Endodermal cell (in vitro differentiated cells): ENCODE data around the gene FBXO47. TPM values are rescaled to one million over a fixed set of nuclear protein-coding genes. Genes with fewer than 3 reads are reported as not detected.

Source experiments
- DNase-seq: peaks from one replicate; pipeline ENCODE4 v3.0.0-alpha.2; 2017
- H3K27ac ChIP-seq: 2 replicates; pipeline ENCODE4 v1.5.1; 2013; ENCODE audit warnings: mild to moderate bottlenecking, low read depth, low read length, moderate library complexity
- H3K27me3 ChIP-seq: 2 replicates; pipeline ENCODE4 v1.6.1; 2013; ENCODE audit warnings: mild to moderate bottlenecking, low read length, moderate library complexity; ENCODE audit not compliant: insufficient read depth, control insufficient read depth, poor library complexity, severe bottlenecking
- H3K36me3 ChIP-seq: 2 replicates; pipeline ENCODE4 v1.7.0; 2013; ENCODE audit warnings: mild to moderate bottlenecking, low read length, moderate library complexity; ENCODE audit not compliant: control insufficient read depth, insufficient read depth
- H3K4me1 ChIP-seq: one replicate; pipeline ENCODE4 v1.7.0; 2013; ENCODE audit warnings: low read length; ENCODE audit not compliant: control insufficient read depth, insufficient read depth
- H3K4me3 ChIP-seq: 2 replicates; pipeline ENCODE4 v1.5.1; 2013; ENCODE audit warnings: mild to moderate bottlenecking, low read length, moderate library complexity
- H3K9ac ChIP-seq: 2 replicates; pipeline ENCODE4 v1.6.1; 2013; ENCODE audit warnings: mild to moderate bottlenecking, low read length, moderate library complexity; ENCODE audit not compliant: poor library complexity, severe bottlenecking; ENCODE audit errors: extremely low read depth
- H3K9me3 ChIP-seq: 2 replicates; pipeline ENCODE4 v1.6.1; 2013; ENCODE audit warnings: mild to moderate bottlenecking, low read length, moderate library complexity; ENCODE audit not compliant: control insufficient read depth
- H3K27ac Mint-ChIP-seq: 2 replicates; pipeline ENCODE4 v1.8.0; 2020; ENCODE audit warnings: mixed read lengths
- H3K27me3 Mint-ChIP-seq: 2 replicates; pipeline ENCODE4 v1.8.0; 2021; ENCODE audit warnings: mild to moderate bottlenecking, mixed read lengths; ENCODE audit not compliant: insufficient read depth
- H3K36me3 Mint-ChIP-seq: 2 replicates; pipeline ENCODE4 v1.8.0; 2020; ENCODE audit warnings: low read depth, mixed read lengths
- H3K4me1 Mint-ChIP-seq: 2 replicates; pipeline ENCODE4 v1.8.0; 2020; ENCODE audit warnings: mixed read lengths
- H3K4me3 Mint-ChIP-seq: 2 replicates; pipeline ENCODE4 v1.8.0; 2020; ENCODE audit warnings: mild to moderate bottlenecking, moderate library complexity, mixed read lengths
- H3K9me3 Mint-ChIP-seq: 2 replicates; pipeline ENCODE4 v1.8.0; 2020; ENCODE audit warnings: mild to moderate bottlenecking, mixed read lengths
- CTCF ChIP-seq: fragments of 200-600 bp; sonication (generic); conservative IDR thresholded peaks from 2 replicates; pipeline ENCODE4 v1.5.0; 2021; ENCODE audit warnings: antibody characterized with exemption, mild to moderate bottlenecking
- WGBS, 2 experiments: methylation state at CpG; one replicate each; pipeline versions ENCODE4 v1.1.5 to v1.1.7; 2013; ENCODE audit warnings: missing lambda C conversion rate in 2 of 2, mixed read lengths in 1 of 2; ENCODE audit not compliant: insufficient coverage in 1 of 2, insufficient read length in 1 of 2; 5-methylcytosine and 5-hydroxymethylcytosine counted together
- total RNA-seq, 2 donors: library from RNA; stranded (reverse); fragmentation: NEBNext Ultra II Directional in 1 of 2; extraction: Animal tissue kit (Norgen Biotek cat#: 25700) in 1 of 2; gene quantifications; 2 replicates in 1 of 2; 3 replicates in 1 of 2; pipeline ENCODE4 v1.2.1, GENCODE V29; 2021

Gene FBXO47
- total RNA-seq, 2 donors from 2014 or later, result not detected

DNA sequence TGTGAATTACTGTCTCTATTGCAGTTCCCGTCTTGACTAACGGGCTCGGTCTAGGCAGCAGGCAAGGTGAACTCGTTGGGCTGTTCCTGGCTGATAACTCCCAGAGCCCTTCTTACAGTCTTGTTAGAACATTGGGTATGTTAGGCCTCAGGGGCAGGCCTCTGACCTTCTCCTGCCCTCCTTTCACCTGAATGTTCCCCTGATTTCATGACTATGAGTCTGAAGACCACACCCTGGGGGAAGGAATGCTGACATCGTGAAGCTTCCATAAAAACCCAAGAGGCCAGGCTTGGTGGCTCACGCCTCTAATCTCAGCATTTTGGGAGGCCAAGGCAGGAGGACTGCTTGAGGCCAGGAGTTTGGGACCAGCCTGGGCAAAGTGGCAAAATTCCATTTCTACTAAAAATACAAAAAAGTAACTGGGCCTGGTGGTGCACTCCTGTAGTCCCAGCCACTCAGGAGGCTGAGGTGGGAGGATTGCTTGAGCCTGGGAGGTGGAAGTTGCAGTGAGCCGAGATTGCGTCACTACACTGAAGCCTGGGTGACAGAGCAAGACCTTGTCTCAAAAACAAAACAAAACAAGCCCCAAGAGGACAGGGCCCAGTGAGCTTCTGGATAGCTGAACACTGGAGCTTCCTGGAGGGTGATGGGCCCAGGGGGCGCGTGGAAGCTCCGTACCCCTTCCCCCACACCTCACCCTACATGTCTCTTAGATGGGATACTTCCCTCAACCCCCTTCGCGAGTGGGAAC lies 47.8 kb upstream of the FBXO47 start:
- H3K4me3 Mint-ChIP-seq, result no peak overlapping the region
- H3K9me3 ChIP-seq, result no peaks in the 10 kb centered on the region
- H3K9ac ChIP-seq, result no peak overlapping the region
- no peaks in the 10 kb centered on the region for H3K36me3 Mint-ChIP-seq
- TF ChIP-seq CTCF, result no peak
- peaks cover 8% of the 10 kb centered on the region for H3K4me1 ChIP-seq
- no peak for DNase-seq
- no peaks in the 10 kb centered on the region for H3K9me3 Mint-ChIP-seq
- peak overlapping the region; percentile 40 for H3K27ac Mint-ChIP-seq
- 91 to 99% methylated on average over 5 to 13 of the region's 13 CpGs for WGBS, 2 experiments
- no peak overlapping the region for H3K4me3 ChIP-seq
- peaks cover 26% of the 10 kb centered on the region for H3K4me1 Mint-ChIP-seq
- no peaks in the 10 kb centered on the region for H3K36me3 ChIP-seq
- no peak overlapping the region for H3K27ac ChIP-seq
- no peaks in the 10 kb centered on the region for H3K27me3 ChIP-seq
- H3K27me3 Mint-ChIP-seq, result peaks cover 3% of the 10 kb centered on the region

DNA sequence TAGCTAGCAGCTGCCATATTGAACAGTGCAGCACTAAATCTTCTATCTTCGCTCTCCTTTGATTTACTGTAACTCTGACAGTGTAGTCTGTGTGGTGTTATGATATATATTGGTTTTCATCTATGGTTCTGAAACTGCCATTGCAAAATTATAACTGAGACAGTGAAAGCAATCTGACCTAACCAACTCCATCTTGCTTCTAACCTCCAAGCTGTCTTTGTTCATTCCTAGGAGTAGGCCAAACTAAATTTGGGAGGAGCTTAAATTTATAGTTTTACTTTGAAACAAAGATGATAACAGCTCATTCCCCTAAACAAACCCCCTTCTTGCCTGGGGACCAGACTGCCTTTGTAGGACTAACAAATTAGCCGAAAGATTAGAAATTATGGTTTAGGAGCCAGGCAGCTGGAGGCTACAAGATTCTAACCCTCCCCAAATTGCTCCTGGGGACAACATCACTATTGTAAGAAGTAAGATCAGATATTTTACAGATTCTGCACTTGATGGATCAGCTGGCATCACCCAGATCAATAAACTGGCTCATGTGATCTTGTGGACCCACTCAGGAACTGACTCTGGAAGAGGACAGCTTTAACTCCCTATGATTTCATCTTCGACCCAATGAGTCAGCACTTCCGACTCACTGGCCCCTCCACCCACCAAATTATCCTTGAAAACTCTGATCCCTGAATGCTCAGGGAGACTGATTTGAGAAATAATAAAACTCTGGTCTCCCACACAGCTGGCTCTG lies 47.0 kb upstream of the FBXO47 start:
- H3K36me3 Mint-ChIP-seq, result no peaks in the 10 kb centered on the region
- Histone ChIP-seq H3K9me3 (no peaks in the 10 kb centered on the region), H3K4me1 (peaks cover 8% of the 10 kb centered on the region), H3K9ac (no peak overlapping the region), H3K4me3 (no peak overlapping the region), H3K27ac (no peak overlapping the region), H3K36me3 (no peaks in the 10 kb centered on the region), H3K27me3 (no peaks in the 10 kb centered on the region)
- DNase-seq, result no peak
- H3K4me3 Mint-ChIP-seq, result no peak overlapping the region
- H3K4me1 Mint-ChIP-seq, result peaks cover 30% of the 10 kb centered on the region
- H3K27me3 Mint-ChIP-seq, result peaks cover 5% of the 10 kb centered on the region
- TF ChIP-seq CTCF, result no peak
- peak overlapping the region; percentile 40 for H3K27ac Mint-ChIP-seq
- 92% methylated on average over 4 of the region's 4 CpGs; no CpG with 5 or more reads in 1 of the 2 experiments for WGBS, 2 experiments
- H3K9me3 Mint-ChIP-seq, result peaks cover 2% of the 10 kb centered on the region

GRCh38 chr17:39012725-39013124 lies 45.5 kb upstream of the FBXO47 start:
- no peaks in the 10 kb centered on the region for H3K36me3 ChIP-seq
- no peak overlapping the region for H3K27ac ChIP-seq
- WGBS, 2 experiments, result 79 to 100% methylated on average over 2 to 7 of the region's 7 CpGs
- TF ChIP-seq CTCF, result no peak
- no peaks in the 10 kb centered on the region for H3K9me3 ChIP-seq
- Mint-ChIP-seq H3K27me3 (peaks cover 5% of the 10 kb centered on the region), H3K27ac (no peak overlapping the region), H3K36me3 (no peaks in the 10 kb centered on the region), H3K4me1 (peaks cover 20% of the 10 kb centered on the region), H3K9me3 (peaks cover 2% of the 10 kb centered on the region), H3K4me3 (no peak overlapping the region)
- H3K9ac ChIP-seq, result no peak overlapping the region
- no peak overlapping the region for H3K4me3 ChIP-seq
- H3K4me1 ChIP-seq, result peaks cover 3% of the 10 kb centered on the region
- H3K27me3 ChIP-seq, result no peaks in the 10 kb centered on the region
- peak; percentile 75 for DNase-seq
